Right lobe of liver (tissue), 6 donors: Measurements from ENCODE around the gene ELFN1. TPM values are rescaled to one million over a fixed set of nuclear protein-coding genes. Genes with fewer than 3 reads are reported as not detected.

Experiments used
- ATAC-seq, 4 donors: fragments of 200-7000 bp; cut with Tn5 transposase; one replicate each; pipeline ENCODE4 v1.9.1; 2020; ENCODE audit warnings: mild to moderate bottlenecking in 4 of 4, moderate library complexity in 4 of 4
- DNase-seq, 3 donors: peaks; one replicate each; pipeline ENCODE4 v3.0.0-alpha.2; 2020
- H3K27ac ChIP-seq, 3 donors: fragments of 200-600 bp; one replicate each; pipeline ENCODE4 v1.8.0; 2022
- H3K27me3 ChIP-seq, 2 donors: fragments of 200-600 bp; one replicate each; pipeline ENCODE4 v1.8.0; 2022
- H3K36me3 ChIP-seq, 4 donors: fragments of 200-600 bp; sonication (generic) in 1 of 4; one replicate each; pipeline versions ENCODE4 v1.5.1 to v1.8.0; 2017 to 2022; ENCODE audit warnings: control low read depth in 1 of 4
- H3K4me1 ChIP-seq, 4 donors: fragments of 200-600 bp; sonication (generic) in 1 of 4; one replicate each; pipeline versions ENCODE4 v1.5.1 to v1.8.0; 2017 to 2022; ENCODE audit warnings: control low read depth in 1 of 4
- H3K4me3 ChIP-seq, 3 donors: fragments of 200-600 bp; one replicate each; pipeline ENCODE4 v1.8.0; 2022
- H3K9me3 ChIP-seq, 4 donors: fragments of 200-600 bp; sonication (generic) in 1 of 4; one replicate each; pipeline versions ENCODE4 v1.5.1 to v1.8.0; 2017 to 2022; ENCODE audit warnings: control low read depth in 1 of 4
- CTCF ChIP-seq, 4 donors: fragments of 200-600 bp in 3 of 4; fragments of 450-650 bp in 1 of 4; IDR thresholded peaks; one replicate each; pipeline versions ENCODE4 v1.5.1 to v1.8.0; 2016 to 2022; ENCODE audit warnings: antibody characterized with exemption in 4 of 4, mild to moderate bottlenecking in 2 of 4
- POLR2A ChIP-seq: fragments of 450-650 bp; IDR thresholded peaks from one replicate; pipeline ENCODE4 v1.6.1; 2017; ENCODE audit warnings: antibody characterized with exemption, mild to moderate bottlenecking
- WGBS: methylation state at CpG from one replicate; pipeline ENCODE4 v1.1.6; 2018; ENCODE audit warnings: low coverage, low lambda C conversion rate; ENCODE audit not compliant: insufficient coverage; ENCODE audit errors: missing lambda C conversion rate; 5-methylcytosine and 5-hydroxymethylcytosine counted together
- intact Hi-C, 2 donors: fragments of 100-400 bp; cut with DNase I; formaldehyde crosslinking; loops; one replicate each; pipeline versions ENCODE4 v1.11.2 to v1.14.1; 2022
- total RNA-seq, 6 experiments: library from RNA; depleted of rRNA in 2 of 6; stranded (reverse); fragments of >200 nt in 2 of 6; fragmentation: NEBNext Ultra II Directional in 3 of 6; extraction: Animal tissue kit (Norgen Biotek cat#: 25700) in 3 of 6; gene quantifications; one replicate each; pipeline versions ENCODE4 v1.1.0 to v1.2.4, GENCODE V29; 2016 to 2023
- donor health status: DM: no; HTN: yes; CAD: no.
- donor health status: DM: no; HTN: no; CAD: no.
- donor health status: DM: no; HTN: no; CAD: no.
- donor health status: DM: no; HTN: yes; CAD: no.
- donor health status: DM: no; HTN: yes; CAD: no.

ELFN1 gene
- total RNA-seq, 6 experiments from 2014 or later, result 5.4 to 13.0 (median 7.5) TPM

GRCh38 chr7:1664711-1665548, 5.1 kb upstream of the ELFN1 start:
- peak; percentile 68 to 74 (median 73) for DNase-seq
- TF ChIP-seq POLR2A (no peak), CTCF (IDR thresholded peaks at IDR 0.05) (peak; percentile 61 to 70 (median 66))
- peak; percentile 12 to 49 (median 25) for ATAC-seq
- Histone ChIP-seq H3K36me3 (no peaks in the 10 kb centered on the region), H3K27me3 (no peaks in the 10 kb centered on the region), H3K27ac (peak overlapping the region; percentile 4 to 70 (median 53)), H3K4me1 (peaks cover 0 to 41% (median 12%) of the 10 kb centered on the region in 4 donors), H3K4me3 (peak overlapping the region; percentile 57 to 70 (median 66)), H3K9me3 (no peaks in the 10 kb centered on the region)
- WGBS, result 0% methylated on average over 4 of the region's 95 CpGs
- intact Hi-C loops, result no loop called here

GRCh38 chr7:1665549-1666316, 4.3 kb upstream of the ELFN1 start:
- Histone ChIP-seq H3K27me3 (no peaks in the 10 kb centered on the region), H3K36me3 (no peaks in the 10 kb centered on the region), H3K9me3 (no peaks in the 10 kb centered on the region), H3K27ac (peak overlapping the region; percentile 4 to 70 (median 53)), H3K4me3 (peak overlapping the region; percentile 57 to 70 (median 66)), H3K4me1 (peaks cover 0 to 41% (median 12%) of the 10 kb centered on the region in 4 donors)
- 1% methylated on average over 12 of the region's 98 CpGs for WGBS
- intact Hi-C loops, result no loop called here
- ATAC-seq, result peak; percentile 10 to 31 (median 18)
- TF ChIP-seq CTCF (IDR thresholded peaks at IDR 0.05), result no peak
- TF ChIP-seq POLR2A, result no peak
- DNase-seq, result peak; percentile 68 to 76 (median 75)

GRCh38 chr7:1666317-1666822, 3.7 kb upstream of the ELFN1 start:
- ATAC-seq, result no peak
- Histone ChIP-seq H3K27me3 (no peaks in the 10 kb centered on the region), H3K9me3 (no peaks in the 10 kb centered on the region), H3K4me1 (peaks cover 0 to 41% (median 12%) of the 10 kb centered on the region in 4 donors), H3K36me3 (no peaks in the 10 kb centered on the region), H3K27ac (no peak overlapping the region), H3K4me3 (peak overlapping the region; percentile 52 to 66 (median 57))
- intact Hi-C loops, result no loop called here
- DNase-seq, result peak in 2 of 3 donors; percentile 47 to 49
- WGBS, result 0% methylated on average over 10 of the region's 58 CpGs
- TF ChIP-seq CTCF (IDR thresholded peaks at IDR 0.05) (no peak), POLR2A (no peak)

- Histone ChIP-seq H3K27me3 (no peaks in the 10 kb centered on the region), H3K9me3 (no peaks in the 10 kb centered on the region), H3K27ac (peak overlapping the region in 2 of 3 donors; percentile 47 to 53), H3K4me3 (peak overlapping the region; percentile 52 to 66 (median 57)), H3K4me1 (peaks cover 0 to 41% (median 12%) of the 10 kb centered on the region in 4 donors), H3K36me3 (no peaks in the 10 kb centered on the region)
- intact Hi-C loops, result no loop called here
- ATAC-seq (peak in 3 of 4 donors; percentile 13 to 27 (median 18)), DNase-seq (peak in 2 of 3 donors; percentile 55)
- 4% methylated on average over 39 of the region's 70 CpGs for WGBS
- no peak for TF ChIP-seq CTCF (IDR thresholded peaks at IDR 0.05)
- TF ChIP-seq POLR2A, result no peak
Observed at GRCh38 chr7:1666823-1667565, 3.1 kb upstream of the ELFN1 start.
